Prostate gland (tissue), 2 donors: ENCODE measurements around the gene IGFBP3. TPM values are rescaled to one million over a fixed set of nuclear protein-coding genes. Genes with fewer than 3 reads are reported as not detected.

Experiments
- DNase-seq: peaks from one replicate; pipeline ENCODE4 v3.0.0-alpha.2; 2019; ENCODE audit warnings: low spot score
- H3K27ac ChIP-seq, 2 donors: fragments of 200-600 bp; sonication (generic); 2 replicates each; pipeline ENCODE4 v1.5.1; 2017 to 2019
- H3K27me3 ChIP-seq: fragments of 200-600 bp; sonication (generic); replicated peaks from 2 replicates; pipeline ENCODE4 v1.5.1; 2019; ENCODE audit not compliant: insufficient read depth
- H3K36me3 ChIP-seq, 2 donors: fragments of 200-600 bp; sonication (generic); 1 replicate in 1 of 2; 2 replicates in 1 of 2; pipeline versions ENCODE4 v1.5.1 to v1.8.1; 2017 to 2019
- H3K4me1 ChIP-seq: fragments of 200-600 bp; sonication (generic); replicated peaks from 2 replicates; pipeline ENCODE4 v1.5.1; 2019
- H3K4me3 ChIP-seq, 2 donors: fragments of 200-600 bp; sonication (generic); 2 replicates each; pipeline ENCODE4 v1.5.1; 2017 to 2019
- H3K9me3 ChIP-seq: fragments of 200-600 bp; sonication (generic); 2 replicates; pipeline ENCODE4 v1.5.1; 2017
- CTCF ChIP-seq, 4 experiments: fragments of 200-600 bp in 2 of 4; fragments of 450-650 bp in 2 of 4; sonication (generic) in 2 of 4; IDR thresholded peaks; 1 replicate in 3 of 4; 2 replicates in 1 of 4; pipeline ENCODE4 v1.5.1; 2016 to 2019; ENCODE audit warnings: antibody characterized with exemption in 4 of 4, mild to moderate bottlenecking in 2 of 4, moderate library complexity in 2 of 4
- POLR2A ChIP-seq: fragments of 450-650 bp; IDR thresholded peaks from one replicate; pipeline ENCODE4 v1.6.1; 2016; ENCODE audit warnings: antibody characterized with exemption, mild to moderate bottlenecking
- POLR2AphosphoS5 ChIP-seq: sonication (generic); formaldehyde crosslinking; IDR thresholded peaks from one replicate; pipeline ENCODE4 v1.6.1; 2017; ENCODE audit warnings: antibody characterized with exemption
- WGBS: methylation state at CpG from one replicate; pipeline ENCODE4 v1.1.5; 2018; 5-methylcytosine and 5-hydroxymethylcytosine counted together
- intact Hi-C: fragments of 100-400 bp; cut with DNase I; formaldehyde crosslinking; loops from one replicate; pipeline ENCODE4 v1.14.2; 2022
- total RNA-seq, 2 donors: library from RNA; depleted of rRNA; stranded (reverse); fragments of >200 nt; gene quantifications; one replicate each; pipeline ENCODE4 v1.1.0, GENCODE V29; 2016

Gene IGFBP3
- total RNA-seq, 2 donors from 2014 or later = 71.6 to 105 TPM

- DNase-seq = no peak
- no peaks in the 10 kb centered on the region for H3K36me3 ChIP-seq
- intact Hi-C loops = no loop called here
- H3K27ac ChIP-seq = no peak overlapping the region
- H3K9me3 ChIP-seq = no peaks in the 10 kb centered on the region
- WGBS = 93% methylated on average over 2 of the region's 2 CpGs
- TF ChIP-seq POLR2A (no peak), POLR2AphosphoS5 (no peak), CTCF (IDR thresholded peaks at IDR 0.05) (no peak)
- H3K27me3 ChIP-seq = no peaks in the 10 kb centered on the region
- no peaks in the 10 kb centered on the region for H3K4me1 ChIP-seq
- no peak overlapping the region for H3K4me3 ChIP-seq
These were observed 16.8 kb upstream of the IGFBP3 start for GRCh38 chr7:45937862-45938261.

- Histone ChIP-seq H3K4me1 (no peaks in the 10 kb centered on the region), H3K27ac (no peak overlapping the region), H3K4me3 (no peak overlapping the region), H3K9me3 (no peaks in the 10 kb centered on the region), H3K27me3 (no peaks in the 10 kb centered on the region), H3K36me3 (no peaks in the 10 kb centered on the region)
- TF ChIP-seq CTCF (IDR thresholded peaks at IDR 0.05) (no peak), POLR2A (no peak), POLR2AphosphoS5 (no peak)
- 49% methylated on average over 6 of the region's 6 CpGs for WGBS
- intact Hi-C loops = no loop called here
- no peak for DNase-seq
These were observed 16.2 kb upstream of the IGFBP3 start for GRCh38 chr7:45937301-45937700.

DNA sequence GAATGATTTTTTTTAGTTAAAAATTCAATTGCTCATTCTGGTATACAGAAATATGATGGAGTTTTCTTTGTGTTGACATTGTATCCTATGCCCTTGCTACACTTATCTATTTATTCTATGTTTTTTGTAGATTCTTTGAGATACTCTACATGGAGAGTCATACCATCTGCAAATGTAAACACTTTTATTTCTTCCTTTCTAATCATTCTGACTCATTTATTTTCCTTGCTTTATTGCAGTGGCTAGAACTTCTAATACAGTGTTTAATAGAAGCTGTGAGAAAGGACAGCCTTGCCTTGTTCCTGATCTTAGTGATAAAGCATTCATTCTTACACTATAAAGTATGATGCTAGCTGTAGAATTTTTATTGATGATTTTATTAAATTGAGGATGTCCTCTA is 9.9 kb upstream of the IGFBP3 start:
- Histone ChIP-seq H3K27ac (no peak overlapping the region), H3K9me3 (no peaks in the 10 kb centered on the region), H3K4me3 (no peak overlapping the region), H3K27me3 (peaks cover 2% of the 10 kb centered on the region), H3K4me1 (no peaks in the 10 kb centered on the region), H3K36me3 (no peaks in the 10 kb centered on the region)
- TF ChIP-seq CTCF (IDR thresholded peaks at IDR 0.05) (no peak), POLR2AphosphoS5 (no peak), POLR2A (no peak)
- DNase-seq = no peak
- intact Hi-C loops = no loop called here

- Histone ChIP-seq H3K27me3 (peaks cover 2% of the 10 kb centered on the region), H3K4me1 (no peaks in the 10 kb centered on the region), H3K4me3 (no peak overlapping the region), H3K36me3 (no peaks in the 10 kb centered on the region), H3K9me3 (no peaks in the 10 kb centered on the region), H3K27ac (no peak overlapping the region)
- intact Hi-C loops = loop anchor here (10.0 kb wide), 2 partner anchors 677 to 817 kb away; no protein-coding TSS in a partner anchor
- TF ChIP-seq POLR2A (no peak), CTCF (IDR thresholded peaks at IDR 0.05) (no peak), POLR2AphosphoS5 (no peak)
- WGBS = 92% methylated on average over 3 of the region's 3 CpGs
- DNase-seq = no peak
These were observed 6.6 kb upstream of the IGFBP3 start for GRCh38 chr7:45927721-45928120.

DNA sequence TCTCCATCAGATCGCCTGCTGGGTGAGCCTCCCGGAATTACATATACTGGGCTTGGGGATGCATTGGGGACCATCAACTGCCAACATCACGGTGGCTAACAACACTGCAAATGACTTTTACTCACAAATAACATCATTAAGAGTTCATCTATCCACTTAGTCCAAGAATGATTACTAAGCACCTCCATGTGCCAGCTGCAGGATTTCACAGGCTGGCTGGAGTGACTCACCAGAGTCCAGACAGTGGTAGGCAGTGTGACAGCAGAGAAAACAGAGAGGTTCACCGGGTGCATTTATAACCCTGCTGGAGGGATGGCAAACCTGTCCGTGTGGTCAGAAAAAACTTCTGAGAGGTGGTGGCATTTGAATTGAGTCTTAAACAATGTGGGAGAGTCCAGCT is 3.2 kb upstream of the IGFBP3 start:
- no peaks in the 10 kb centered on the region for H3K36me3 ChIP-seq
- 41% methylated on average over 5 of the region's 5 CpGs for WGBS
- no peaks in the 10 kb centered on the region for H3K4me1 ChIP-seq
- H3K4me3 ChIP-seq = no peak overlapping the region
- DNase-seq = peak; percentile 28
- intact Hi-C loops = loop anchor here (5.0 to 10.0 kb wide), 5 partner anchors 428 to 1008 kb away; no protein-coding TSS in a partner anchor
- H3K27me3 ChIP-seq = peaks cover 2% of the 10 kb centered on the region
- no peak overlapping the region for H3K27ac ChIP-seq
- H3K9me3 ChIP-seq = no peaks in the 10 kb centered on the region
- TF ChIP-seq CTCF (IDR thresholded peaks at IDR 0.05) (peak in 1 of 4 experiments; percentile 29), POLR2A (no peak), POLR2AphosphoS5 (peak; percentile 8)
